CD8-positive, alpha-beta memory T cell (primary cell): ENCODE data around the gene MAP2K3. TPM values are rescaled to one million over a fixed set of nuclear protein-coding genes. Genes with fewer than 3 reads are reported as not detected.
A peak's percentile ranks its signal among the peaks of the same experiment; 100 is the strongest.
"Not testable (repeated sequence)": the region's sequence is repeated elsewhere in the genome, so short reads cannot be mapped to it uniquely, and the experiment has no call there.

Experiments
- CTCF ChIA-PET: fragments of 350-600 bp; sonication (Branson Sonifier 250); formaldehyde crosslinking; loops from one replicate; lab custom pipeline; 2021; ENCODE audit warnings: antibody characterized with exemption; lab: Charles Lee
- POLR2A ChIA-PET: fragments of 350-600 bp; sonication (Branson Sonifier 250); formaldehyde crosslinking; loops from one replicate; lab custom pipeline; 2021; ENCODE audit warnings: antibody characterized with exemption; lab: Charles Lee
- DNase-seq, 5 donors: peaks; one replicate each; pipeline versions ENCODE4 v3.0.0 to v3.0.0-alpha.2; 2020 to 2022; ENCODE audit warnings: mixed read lengths in 1 of 5
- H3K27ac ChIP-seq: one replicate; pipeline ENCODE4 v1.7.0; 2013; ENCODE audit warnings: low read depth, mild to moderate bottlenecking, low read length, moderate library complexity
- H3K27me3 ChIP-seq: 2 replicates; pipeline ENCODE4 v1.7.0; 2013; ENCODE audit warnings: low read length, mild to moderate bottlenecking; ENCODE audit not compliant: insufficient read depth, poor library complexity, severe bottlenecking
- H3K36me3 ChIP-seq: 2 replicates; pipeline ENCODE4 v1.7.0; 2013; ENCODE audit warnings: mild to moderate bottlenecking, low read length, moderate library complexity; ENCODE audit not compliant: insufficient read depth
- H3K4me1 ChIP-seq: 2 replicates; pipeline ENCODE4 v1.7.0; 2013; ENCODE audit warnings: mild to moderate bottlenecking, low read length, moderate library complexity; ENCODE audit not compliant: insufficient read depth
- H3K4me3 ChIP-seq: 2 replicates; pipeline ENCODE4 v1.7.0; 2013; ENCODE audit warnings: mild to moderate bottlenecking, low read length
- H3K9me3 ChIP-seq: 2 replicates; pipeline ENCODE4 v1.7.0; 2013; ENCODE audit warnings: mild to moderate bottlenecking, low read length
- H3K27ac Mint-ChIP-seq, 8 donors: one replicate each; pipeline ENCODE4 v1.8.0; 2020 to 2021; ENCODE audit warnings: mixed read lengths in 8 of 8, mild to moderate bottlenecking in 6 of 8, inconsistent platforms in 3 of 8, moderate library complexity in 3 of 8
- H3K27me3 Mint-ChIP-seq, 2 donors: one replicate each; pipeline ENCODE4 v1.8.0; 2020 to 2021; ENCODE audit warnings: mixed read lengths in 2 of 2, mild to moderate bottlenecking in 1 of 2, moderate library complexity in 1 of 2
- H3K36me3 Mint-ChIP-seq, 3 donors: one replicate each; pipeline ENCODE4 v1.8.0; 2020 to 2021; ENCODE audit warnings: mixed read lengths in 3 of 3, inconsistent platforms in 1 of 3, mild to moderate bottlenecking in 1 of 3
- H3K4me1 Mint-ChIP-seq, 3 donors: one replicate each; pipeline ENCODE4 v1.8.0; 2020 to 2021; ENCODE audit warnings: mixed read lengths in 3 of 3, inconsistent platforms in 1 of 3, mild to moderate bottlenecking in 1 of 3
- H3K4me3 Mint-ChIP-seq, 7 donors: one replicate each; pipeline ENCODE4 v1.8.0; 2020 to 2021; ENCODE audit warnings: mixed read lengths in 7 of 7, mild to moderate bottlenecking in 6 of 7, moderate library complexity in 4 of 7, inconsistent platforms in 2 of 7
- H3K9me3 Mint-ChIP-seq, 5 donors: one replicate each; pipeline ENCODE4 v1.8.0; 2020 to 2022; ENCODE audit warnings: mixed read lengths in 5 of 5, mild to moderate bottlenecking in 3 of 5, moderate library complexity in 2 of 5, inconsistent platforms in 1 of 5
- polyA plus RNA-seq: library from polyadenylated mRNA; unstranded; fragments of 300-500 nt; fragmentation: Illumina TruSeq; gene quantifications from one replicate; pipeline ENCODE4 v1.2.3, GENCODE V29; 2021
- total RNA-seq, 2 experiments: library from RNA; stranded (reverse); gene quantifications; one replicate each; pipeline ENCODE4 v1.2.3, GENCODE V29; 2021

The MAP2K3 gene
- total and polyA plus RNA-seq, 3 experiments from 2014 or later: 99.8 to 150 (median 139) TPM

GRCh38 chr17:21305431-21306180 is 21.1 kb downstream of the MAP2K3 start:
- peaks cover 29% of the 10 kb centered on the region for H3K36me3 ChIP-seq
- H3K4me1 Mint-ChIP-seq, H3K27me3 Mint-ChIP-seq, H3K4me1 ChIP-seq, H3K4me3 ChIP-seq, H3K9me3 ChIP-seq, CTCF ChIA-PET, POLR2A ChIA-PET, H3K4me3 Mint-ChIP-seq, H3K27me3 ChIP-seq, H3K27ac ChIP-seq: not testable (repeated sequence)
- Mint-ChIP-seq H3K9me3 (peaks cover 0 to 13% (median 9%) of the 10 kb centered on the region in 5 donors), H3K27ac (peak overlapping the region in 1 of 8 donors; percentile 42), H3K36me3 (peaks cover 12 to 84% (median 17%) of the 10 kb centered on the region in 3 donors)
- DNase-seq: peak in 1 of 5 donors; percentile 30

- H3K27me3 Mint-ChIP-seq: not testable (repeated sequence)
Observed at GRCh38 chr17:21306611-21307272, 22.2 kb downstream of the MAP2K3 start.

DNA sequence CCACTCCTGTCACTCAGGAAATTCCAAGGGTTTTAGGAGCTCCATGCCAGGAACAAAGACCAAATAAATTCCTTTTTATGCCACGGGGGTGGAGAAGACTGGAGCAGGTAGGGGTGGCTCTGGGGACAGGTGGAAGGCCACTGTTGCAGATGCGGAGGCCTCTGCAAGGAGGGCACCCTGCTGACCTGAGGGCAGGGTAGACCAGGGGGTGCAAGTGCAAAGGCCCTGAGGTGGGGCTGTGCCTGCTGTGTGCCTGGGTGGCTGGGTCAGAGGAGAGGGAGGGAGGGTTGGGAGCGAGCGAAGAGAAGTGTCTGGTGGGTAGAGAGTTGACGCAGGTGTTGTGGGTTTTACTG is 22.7 kb downstream of the MAP2K3 start:
- H3K9me3 Mint-ChIP-seq, POLR2A ChIA-PET: not testable (repeated sequence)

More at GRCh38 chr17:21306611-21307272, 22.2 kb downstream of the MAP2K3 start:
- H3K4me3 Mint-ChIP-seq, H3K27ac ChIP-seq, H3K27me3 ChIP-seq, H3K9me3 ChIP-seq, H3K4me3 ChIP-seq, H3K9me3 Mint-ChIP-seq, H3K4me1 Mint-ChIP-seq, H3K4me1 ChIP-seq, POLR2A ChIA-PET: not testable (repeated sequence)
- peak overlapping the region in 1 of 8 donors; percentile 50 for H3K27ac Mint-ChIP-seq
- H3K36me3 ChIP-seq: peaks cover 23% of the 10 kb centered on the region
- DNase-seq: peak in 1 of 5 donors; percentile 10
- H3K36me3 Mint-ChIP-seq: peaks cover 9 to 81% (median 13%) of the 10 kb centered on the region in 3 donors
- CTCF ChIA-PET: interaction anchor here (0.9 kb wide), 1 partner anchor 185 kb away, joined by 3 read pairs; no protein-coding TSS in a partner anchor

GRCh38 chr17:21308931-21309381 is 24.4 kb downstream of the MAP2K3 start:
- H3K27ac ChIP-seq, H3K36me3 ChIP-seq, CTCF ChIA-PET, H3K4me3 ChIP-seq, H3K27me3 ChIP-seq, H3K4me1 Mint-ChIP-seq, H3K9me3 Mint-ChIP-seq, H3K4me3 Mint-ChIP-seq, H3K27me3 Mint-ChIP-seq, H3K9me3 ChIP-seq, POLR2A ChIA-PET, H3K4me1 ChIP-seq: not testable (repeated sequence)
- peak overlapping the region in 2 of 8 donors; percentile 61 to 72 for H3K27ac Mint-ChIP-seq
- peak in 1 of 5 donors; percentile 4 for DNase-seq
- H3K36me3 Mint-ChIP-seq: peaks cover 6 to 78% (median 9%) of the 10 kb centered on the region in 3 donors

More for the DNA sequence above, 22.7 kb downstream of the MAP2K3 start:
- DNase-seq: peak in 1 of 5 donors; percentile 7
- H3K27ac ChIP-seq, H3K4me3 ChIP-seq, H3K27me3 Mint-ChIP-seq, H3K9me3 ChIP-seq, H3K4me1 Mint-ChIP-seq, H3K27me3 ChIP-seq, H3K4me1 ChIP-seq, H3K27ac Mint-ChIP-seq, H3K4me3 Mint-ChIP-seq, CTCF ChIA-PET: not testable (repeated sequence)
- H3K36me3 ChIP-seq: peaks cover 21% of the 10 kb centered on the region
- H3K36me3 Mint-ChIP-seq: peaks cover 9 to 80% (median 13%) of the 10 kb centered on the region in 3 donors

- Mint-ChIP-seq H3K27ac (peak overlapping the region in 1 of 8 donors; percentile 54), H3K36me3 (peaks cover 6 to 78% (median 9%) of the 10 kb centered on the region in 3 donors)
- H3K9me3 ChIP-seq, H3K36me3 ChIP-seq, H3K4me1 ChIP-seq, H3K4me3 Mint-ChIP-seq, POLR2A ChIA-PET, H3K4me1 Mint-ChIP-seq, H3K27me3 Mint-ChIP-seq, H3K27ac ChIP-seq, H3K27me3 ChIP-seq, H3K9me3 Mint-ChIP-seq, H3K4me3 ChIP-seq, CTCF ChIA-PET: not testable (repeated sequence)
- peak in 1 of 5 donors; percentile 28 for DNase-seq
Observed at GRCh38 chr17:21310061-21310765, 25.7 kb downstream of the MAP2K3 start.

DNA sequence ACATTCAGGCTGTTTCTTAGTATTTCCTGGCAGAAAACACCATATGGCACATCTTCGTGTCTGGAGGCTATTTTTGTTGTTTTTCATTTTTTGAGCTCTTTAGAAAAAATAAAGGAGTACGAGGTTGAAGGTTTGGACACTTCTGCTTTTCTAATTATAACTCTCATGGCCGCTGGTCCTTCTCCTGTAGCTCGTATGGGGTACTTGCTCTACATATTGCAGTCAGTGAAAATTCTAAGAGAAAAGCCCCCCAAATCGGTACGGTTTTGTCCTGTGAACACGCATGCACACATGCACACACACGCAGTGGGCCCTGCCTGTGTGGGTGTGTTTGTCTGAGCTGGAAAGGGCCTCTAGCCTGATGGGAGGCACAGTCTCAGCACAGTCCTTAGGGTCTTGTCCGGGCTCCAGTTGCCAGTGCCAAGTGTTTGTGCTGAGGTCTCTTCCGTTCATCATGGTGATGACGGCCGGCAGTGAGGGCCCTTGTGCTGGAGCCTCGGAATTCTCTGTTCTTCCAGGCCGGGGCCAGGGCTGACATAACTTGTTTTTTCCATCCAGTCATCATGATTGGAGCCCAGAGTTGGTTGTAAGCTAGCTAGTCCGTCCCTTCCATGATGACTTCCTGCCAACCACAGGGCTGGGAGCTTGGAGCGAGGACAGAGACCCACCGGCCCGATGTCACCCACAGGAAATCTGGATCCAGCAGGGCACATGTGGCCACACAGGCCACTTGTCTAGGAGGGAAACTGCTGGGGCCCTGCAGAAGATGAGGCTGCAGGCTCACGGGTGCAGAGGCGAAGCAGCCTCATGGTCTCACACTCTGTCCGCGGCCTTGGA is 26.5 kb downstream of the MAP2K3 start:
- H3K9me3 ChIP-seq, H3K4me1 ChIP-seq, H3K27ac ChIP-seq, H3K4me1 Mint-ChIP-seq, CTCF ChIA-PET, H3K36me3 ChIP-seq, H3K4me3 ChIP-seq, H3K4me3 Mint-ChIP-seq, H3K9me3 Mint-ChIP-seq, H3K27me3 Mint-ChIP-seq, POLR2A ChIA-PET, H3K27me3 ChIP-seq: not testable (repeated sequence)
- H3K27ac Mint-ChIP-seq: peak overlapping the region in 2 of 8 donors; percentile 17 to 20
- H3K36me3 Mint-ChIP-seq: peaks cover 6 to 71% (median 9%) of the 10 kb centered on the region in 3 donors
- peak in 1 of 5 donors; percentile 11 for DNase-seq

DNA sequence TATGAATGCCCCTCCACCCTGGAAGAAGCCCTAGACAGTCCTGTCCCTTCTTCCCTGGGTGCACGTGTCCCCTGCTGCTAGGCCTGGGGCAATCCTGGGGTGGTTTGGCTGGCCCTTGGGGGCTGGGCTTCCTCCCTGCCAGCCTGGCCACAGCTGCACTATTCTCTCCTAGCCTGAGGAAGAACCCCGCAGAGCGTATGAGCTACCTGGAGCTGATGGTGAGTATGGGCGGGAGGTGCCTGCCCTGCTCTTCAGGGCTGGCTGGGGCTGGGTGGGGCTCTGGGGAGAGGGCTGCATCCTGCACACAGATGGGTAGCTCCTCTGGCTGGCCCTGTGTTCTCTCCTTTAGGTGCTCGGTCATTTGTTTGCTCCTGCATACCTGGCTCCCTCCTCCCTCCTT is 28.8 kb downstream of the MAP2K3 start:
- Histone ChIP-seq H3K27ac (no peak overlapping the region), H3K27me3 (no peaks in the 10 kb centered on the region), H3K36me3 (no peaks in the 10 kb centered on the region), H3K9me3 (no peaks in the 10 kb centered on the region), H3K4me3 (no peak overlapping the region), H3K4me1 (no peaks in the 10 kb centered on the region)
- H3K4me3 Mint-ChIP-seq: no peak overlapping the region
- ChIA-PET CTCF (no interaction called here), POLR2A (no interaction called here)
- peaks cover 0 to 5% (median 0%) of the 10 kb centered on the region in 5 donors for H3K9me3 Mint-ChIP-seq
- H3K27me3 Mint-ChIP-seq: peaks cover 0 to 2% of the 10 kb centered on the region in 2 donors
- peaks cover 5 to 55% (median 5%) of the 10 kb centered on the region in 3 donors for H3K36me3 Mint-ChIP-seq
- H3K27ac Mint-ChIP-seq: peak overlapping the region in 1 of 8 donors; percentile 42
- peak in 1 of 5 donors; percentile 23 for DNase-seq
- no peaks in the 10 kb centered on the region for H3K4me1 Mint-ChIP-seq
